GM23338 (cell line): Measurements from ENCODE around the gene CD93. TPM values are rescaled to one million over a fixed set of nuclear protein-coding genes. Genes with fewer than 3 reads are reported as not detected.

Experiments used
- ATAC-seq: fragments of 200-7000 bp; cut with Tn5 transposase; 3 replicates; pipeline ENCODE4 v1.9.1; 2020
- DNase-seq: peaks from one replicate; pipeline ENCODE4 v3.0.0-alpha.2; 2015; ENCODE audit warnings: low spot score
- H2AFZ ChIP-seq: fragments of 200-600 bp; sonication (generic); 2 replicates; pipeline ENCODE4 v1.8.0; 2016; ENCODE audit warnings: antibody characterized with exemption, mild to moderate bottlenecking, moderate library complexity
- H3F3A ChIP-seq: fragments of 200-600 bp; sonication (generic); replicated peaks from 2 replicates; pipeline ENCODE4 v1.8.0; 2017; ENCODE audit warnings: antibody characterized with exemption, mixed run types, low read depth
- H3K27ac ChIP-seq: fragments of 200-600 bp; sonication (generic); 2 replicates; pipeline ENCODE4 v1.6.1; 2016; ENCODE audit warnings: low read depth
- H3K27me3 ChIP-seq: fragments of 200-600 bp; sonication (generic); 2 replicates; pipeline ENCODE4 v1.8.0; 2016; ENCODE audit warnings: mild to moderate bottlenecking, mixed run types, moderate library complexity; ENCODE audit not compliant: insufficient read depth
- H3K36me3 ChIP-seq: fragments of 200-600 bp; sonication (generic); 2 replicates; pipeline ENCODE4 v1.8.0; 2016; ENCODE audit warnings: mild to moderate bottlenecking; ENCODE audit not compliant: insufficient read depth
- H3K4me1 ChIP-seq: fragments of 200-600 bp; sonication (generic); 2 replicates; pipeline ENCODE4 v1.8.0; 2016; ENCODE audit warnings: mild to moderate bottlenecking, moderate library complexity; ENCODE audit not compliant: insufficient read depth
- H3K4me2 ChIP-seq: fragments of 200-600 bp; sonication (generic); 2 replicates; pipeline ENCODE4 v1.7.1; 2017; ENCODE audit warnings: mixed run types
- H3K4me3 ChIP-seq: fragments of 200-600 bp; sonication (generic); 2 replicates; pipeline ENCODE4 v1.6.1; 2016; ENCODE audit warnings: mixed run types
- H3K79me2 ChIP-seq: fragments of 200-600 bp; sonication (generic); replicated peaks from 2 replicates; pipeline ENCODE4 v1.8.0; 2017; ENCODE audit warnings: mild to moderate bottlenecking; ENCODE audit not compliant: insufficient read depth
- H3K9me2 ChIP-seq: fragments of 200-600 bp; sonication (generic); 2 replicates; pipeline ENCODE4 v1.8.0; 2017; ENCODE audit not compliant: insufficient read depth
- H4K20me1 ChIP-seq: fragments of 200-600 bp; sonication (generic); replicated peaks from 2 replicates; pipeline ENCODE4 v1.8.0; 2017; ENCODE audit warnings: mild to moderate bottlenecking; ENCODE audit not compliant: insufficient read depth
- H3K27ac Mint-ChIP-seq: 2 replicates; pipeline ENCODE4 v1.8.0; 2020; ENCODE audit warnings: inconsistent platforms, mild to moderate bottlenecking, moderate library complexity, mixed read lengths
- H3K27me3 Mint-ChIP-seq: 3 replicates; pipeline ENCODE4 v1.8.0; 2022; ENCODE audit warnings: low read depth, mild to moderate bottlenecking, moderate library complexity, mixed read lengths, inconsistent platforms; ENCODE audit not compliant: insufficient read depth, poor library complexity
- H3K36me3 Mint-ChIP-seq: 3 replicates; pipeline ENCODE4 v1.8.0; 2021; ENCODE audit warnings: low read depth, mild to moderate bottlenecking, inconsistent platforms, moderate library complexity, mixed read lengths
- H3K4me1 Mint-ChIP-seq: 3 replicates; pipeline ENCODE4 v1.8.0; 2020; ENCODE audit warnings: mild to moderate bottlenecking, inconsistent platforms, mixed read lengths
- H3K4me3 Mint-ChIP-seq: 3 replicates; pipeline ENCODE4 v1.8.0; 2021; ENCODE audit warnings: moderate library complexity, mild to moderate bottlenecking, inconsistent platforms, mixed read lengths
- H3K9me3 Mint-ChIP-seq: 3 replicates; pipeline ENCODE4 v1.8.0; 2020; ENCODE audit warnings: moderate library complexity, mild to moderate bottlenecking, inconsistent platforms, mixed read lengths
- CREB1 ChIP-seq: fragments of 250-450 bp; sonication (Bioruptor Pico); IDR thresholded peaks from 2 replicates; pipeline ENCODE4 v1.5.0; 2020; ENCODE audit warnings: low read depth, mild to moderate bottlenecking, moderate library complexity
- CTCF ChIP-seq, 2 experiments: fragments of 200-600 bp in 1 of 2; sonication (generic) in 1 of 2; conservative IDR thresholded peaks; 2 replicates each; pipeline versions ENCODE4 v1.5.1 to v1.6.1; 2016 to 2017; ENCODE audit warnings: antibody characterized with exemption in 2 of 2, low read depth in 2 of 2, mild to moderate bottlenecking in 2 of 2, moderate library complexity in 1 of 2
- ETS1 ChIP-seq: IDR thresholded peaks from 2 replicates; pipeline ENCODE4 v1.6.1; 2016; ENCODE audit warnings: antibody characterized with exemption
- EZH2 ChIP-seq: fragments of 200-600 bp; sonication (generic); IDR thresholded peaks from one replicate; pipeline ENCODE4 v1.8.0; 2017; ENCODE audit warnings: antibody characterized with exemption, mild to moderate bottlenecking, low read depth; ENCODE audit not compliant: unreplicated experiment
- EZH2phosphoT487 ChIP-seq: fragments of 200-600 bp; sonication (generic); IDR thresholded peaks from one replicate; pipeline ENCODE4 v1.8.1; 2018; ENCODE audit warnings: antibody characterized with exemption; ENCODE audit not compliant: unreplicated experiment
- JUNB ChIP-seq: IDR thresholded peaks from one replicate; pipeline ENCODE4 v1.6.1; 2016; ENCODE audit warnings: antibody characterized with exemption; ENCODE audit not compliant: unreplicated experiment
- NANOG ChIP-seq: IDR thresholded peaks from 2 replicates; pipeline ENCODE4 v1.6.1; 2016; ENCODE audit warnings: antibody characterized with exemption, borderline replicate concordance
- POLR2AphosphoS5 ChIP-seq: IDR thresholded peaks from 2 replicates; pipeline ENCODE4 v1.6.1; 2016; ENCODE audit warnings: antibody characterized with exemption, low read depth
- REST ChIP-seq: IDR thresholded peaks from one replicate; pipeline ENCODE4 v1.6.1; 2018; ENCODE audit warnings: antibody characterized with exemption; ENCODE audit not compliant: unreplicated experiment
- STAT1 ChIP-seq: IDR thresholded peaks from one replicate; pipeline ENCODE4 v1.6.1; 2016; ENCODE audit warnings: antibody characterized with exemption; ENCODE audit not compliant: unreplicated experiment
- ZNF114 ChIP-seq: fragments of 250-450 bp; sonication (Bioruptor Pico); IDR thresholded peaks from 2 replicates; pipeline ENCODE4 v1.5.0; 2020; ENCODE audit warnings: mild to moderate bottlenecking, moderate library complexity
- ZNF331 ChIP-seq: fragments of 250-450 bp; sonication (Bioruptor Pico); IDR thresholded peaks from 2 replicates; pipeline ENCODE4 v1.5.0; 2020; ENCODE audit warnings: low read depth, mild to moderate bottlenecking, moderate library complexity
- ZNF462 ChIP-seq: fragments of 250-450 bp; sonication (Bioruptor Pico); IDR thresholded peaks from 2 replicates; pipeline ENCODE4 v1.5.0; 2020; ENCODE audit warnings: mild to moderate bottlenecking, moderate library complexity
- polyA plus RNA-seq: library from polyadenylated mRNA; unstranded; fragments of >200 nt; fragmentation: Nextera tagmentation; extraction: Ambion mirVana; gene quantifications from 2 replicates; pipeline ENCODE4 v1.2.1, GENCODE V29; 2016
- total RNA-seq: library from RNA; depleted of rRNA; stranded (reverse); fragments of >200 nt; shearing (Covaris generic); gene quantifications from 2 replicates; pipeline ENCODE4 v1.2.3, GENCODE V29; 2014

The CD93 gene
- total and polyA plus RNA-seq, 2 experiments from 2014 or later, result 0.03 TPM; not detected in 1

- H3K4me2 ChIP-seq, result no peak overlapping the region
- H3K9me2 ChIP-seq, result no peaks in the 10 kb centered on the region
- H3F3A ChIP-seq, result no peaks in the 10 kb centered on the region
- no peaks in the 10 kb centered on the region for H3K27me3 ChIP-seq
- H3K27ac Mint-ChIP-seq, result no peak overlapping the region
- H3K27me3 Mint-ChIP-seq, result peaks cover 4% of the 10 kb centered on the region
- no peaks in the 10 kb centered on the region for H3K4me1 ChIP-seq
- no peak for DNase-seq
- H3K36me3 Mint-ChIP-seq, result no peaks in the 10 kb centered on the region
- H4K20me1 ChIP-seq, result no peaks in the 10 kb centered on the region
- ATAC-seq, result no peak
- no peaks in the 10 kb centered on the region for H3K4me1 Mint-ChIP-seq
- H3K4me3 Mint-ChIP-seq, result no peak overlapping the region
- no peak overlapping the region for H3K4me3 ChIP-seq
- no peaks in the 10 kb centered on the region for H3K79me2 ChIP-seq
- TF ChIP-seq ZNF462 (CRISPR knock-in tag), result no peak
- TF ChIP-seq EZH2, result no peak
- TF ChIP-seq STAT1, result no peak
- TF ChIP-seq NANOG, result no peak
- no peak for TF ChIP-seq CREB1 (CRISPR knock-in tag)
- no peak for TF ChIP-seq ZNF331
- no peak for TF ChIP-seq ETS1
- TF ChIP-seq POLR2AphosphoS5, result no peak
- no peak for TF ChIP-seq EZH2phosphoT487
- no peak for TF ChIP-seq CTCF (conservative IDR thresholded peaks at IDR 0.05; ENCODE audit: low read depth in 2 of 2)
- TF ChIP-seq ZNF114 (CRISPR knock-in tag), result no peak
- TF ChIP-seq REST, result no peak
- no peak for TF ChIP-seq JUNB
- H2AFZ ChIP-seq, result no peak overlapping the region
- no peaks in the 10 kb centered on the region for H3K9me3 Mint-ChIP-seq
- H3K36me3 ChIP-seq, result no peaks in the 10 kb centered on the region
- H3K27ac ChIP-seq, result no peak overlapping the region
These were observed 25.8 kb upstream of the CD93 start for GRCh38 chr20:23111944-23112342.
